Transverse colon (tissue), 4 donors: Measurements from ENCODE around the gene GRB14. TPM values are rescaled to one million over a fixed set of nuclear protein-coding genes. Genes with fewer than 3 reads are reported as not detected.

ENCODE experiments used
- DNase-seq: peaks from one replicate; pipeline ENCODE4 v3.0.0-alpha.2; 2019
- H3K27ac ChIP-seq, 4 donors: fragments of 200-600 bp; sonication (generic); 2 replicates each; pipeline ENCODE4 v1.5.1; 2016 to 2018; ENCODE audit warnings: inconsistent platforms in 4 of 4
- H3K27me3 ChIP-seq: fragments of 200-600 bp; sonication (generic); 2 replicates; pipeline ENCODE4 v1.5.1; 2017; ENCODE audit warnings: inconsistent platforms
- H3K36me3 ChIP-seq, 4 donors: fragments of 200-600 bp; sonication (generic); 2 replicates each; pipeline ENCODE4 v1.5.1; 2017 to 2019; ENCODE audit warnings: inconsistent platforms in 4 of 4
- H3K4me1 ChIP-seq, 4 donors: fragments of 200-600 bp; sonication (generic); 2 replicates each; pipeline ENCODE4 v1.5.1; 2017 to 2020; ENCODE audit warnings: inconsistent platforms in 4 of 4
- H3K4me3 ChIP-seq, 4 donors: fragments of 200-600 bp; sonication (generic); 1 replicate in 1 of 4; 2 replicates in 3 of 4; pipeline versions ENCODE4 v1.5.1 to v1.6.1; 2017 to 2019; ENCODE audit warnings: inconsistent platforms in 4 of 4
- H3K9me3 ChIP-seq, 2 donors: fragments of 200-600 bp; sonication (generic); 2 replicates each; pipeline ENCODE4 v1.5.1; 2017 to 2019; ENCODE audit warnings: inconsistent platforms in 2 of 2
- EP300 ChIP-seq: sonication (generic); formaldehyde crosslinking; IDR thresholded peaks from one replicate; pipeline ENCODE4 v1.6.1; 2017; ENCODE audit warnings: antibody characterized with exemption, low read depth
- POLR2A ChIP-seq: fragments of 450-650 bp; IDR thresholded peaks from one replicate; pipeline ENCODE4 v1.6.1; 2016; ENCODE audit warnings: antibody characterized with exemption, mild to moderate bottlenecking, moderate library complexity
- POLR2AphosphoS5 ChIP-seq, 3 donors: sonication (generic); formaldehyde crosslinking; IDR thresholded peaks; one replicate each; pipeline ENCODE4 v1.6.1; 2016; ENCODE audit warnings: antibody characterized with exemption in 3 of 3
- whole genome bisulfite sequencing, 2 donors: methylation state at CpG; one replicate each; pipeline ENCODE4 v1.1.5; 2018; ENCODE audit warnings: low coverage in 1 of 2; 5-methylcytosine and 5-hydroxymethylcytosine counted together
- in situ Hi-C, 4 donors: fragments of 200-750 bp; cut with MboI; loops; one replicate each; pipeline versions ENCODE4 v1.15.0 to v1.15.1; 2017; ENCODE audit warnings: low sequenced_read_pairs in 3 of 4, low pct_ligation_motif_present in 1 of 4, low pct_unique_long_range_greater_than_20kb in 1 of 4
- intact Hi-C: fragments of 100-400 bp; cut with DNase I; formaldehyde crosslinking; loops from one replicate; pipeline ENCODE4 v1.15.1; 2023; ENCODE audit warnings: low total_unique reads
- total RNA-seq, 4 donors: library from RNA; depleted of rRNA; stranded (reverse); fragments of >200 nt; gene quantifications; one replicate each; pipeline ENCODE4 v1.1.0, GENCODE V29; 2016
- TF ChIP-seq, protein P1 (sequence below), 5 experiments: fragments of 200-600 bp in 3 of 5; fragments of 450-650 bp in 2 of 5; sonication (generic) in 3 of 5; IDR thresholded peaks; 1 replicate in 2 of 5; 2 replicates in 3 of 5; pipeline ENCODE4 v1.5.1; 2016 to 2017; ENCODE audit warnings: antibody characterized with exemption in 5 of 5, inconsistent platforms in 3 of 5, mild to moderate bottlenecking in 2 of 5, moderate library complexity in 1 of 5

The GRB14 gene
- total RNA-seq, 4 donors from 2014 or later: 2.5 to 3.4 TPM; not detected in 2

DNA sequence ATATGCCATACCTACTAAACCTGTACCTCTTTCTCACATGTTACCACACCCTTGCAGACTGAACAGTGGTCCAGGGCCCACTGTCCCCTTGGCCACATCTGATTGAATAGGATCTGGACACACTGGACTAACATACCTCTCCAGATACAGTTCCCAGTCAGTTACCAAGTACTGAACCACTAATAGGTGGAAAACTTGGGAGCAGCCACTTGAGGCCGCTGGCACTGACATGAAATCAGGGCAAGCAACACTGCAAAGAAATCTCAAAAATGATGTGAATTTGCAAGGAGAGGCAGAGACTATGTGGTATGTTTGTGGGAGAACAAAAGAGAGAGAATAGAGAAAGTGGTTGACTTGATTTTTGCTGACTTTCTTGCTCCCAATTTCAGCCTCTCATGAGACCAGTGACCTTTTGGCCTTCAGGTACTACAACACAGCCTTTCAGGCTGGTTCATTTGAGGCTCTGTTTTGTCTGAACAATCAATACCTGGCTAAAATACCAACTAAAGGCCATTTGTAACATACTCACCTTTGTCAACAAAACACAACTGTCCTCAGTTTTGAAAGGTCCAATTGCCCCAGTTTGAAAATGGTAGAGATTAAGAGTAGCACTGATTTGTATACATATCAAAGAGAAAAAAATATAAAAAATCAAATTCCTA lies 7.8 kb downstream of the GRB14 start:
- Histone ChIP-seq H3K36me3 (no peaks in the 10 kb centered on the region), H3K4me1 (no peaks in the 10 kb centered on the region), H3K9me3 (no peaks in the 10 kb centered on the region), H3K4me3 (no peak overlapping the region), H3K27me3 (no peaks in the 10 kb centered on the region), H3K27ac (no peak overlapping the region)
- TF ChIP-seq EP300 (no peak), POLR2A (no peak), POLR2AphosphoS5 (IDR thresholded peaks at IDR 0.05) (no peak)
- TF ChIP-seq, protein P1, sequence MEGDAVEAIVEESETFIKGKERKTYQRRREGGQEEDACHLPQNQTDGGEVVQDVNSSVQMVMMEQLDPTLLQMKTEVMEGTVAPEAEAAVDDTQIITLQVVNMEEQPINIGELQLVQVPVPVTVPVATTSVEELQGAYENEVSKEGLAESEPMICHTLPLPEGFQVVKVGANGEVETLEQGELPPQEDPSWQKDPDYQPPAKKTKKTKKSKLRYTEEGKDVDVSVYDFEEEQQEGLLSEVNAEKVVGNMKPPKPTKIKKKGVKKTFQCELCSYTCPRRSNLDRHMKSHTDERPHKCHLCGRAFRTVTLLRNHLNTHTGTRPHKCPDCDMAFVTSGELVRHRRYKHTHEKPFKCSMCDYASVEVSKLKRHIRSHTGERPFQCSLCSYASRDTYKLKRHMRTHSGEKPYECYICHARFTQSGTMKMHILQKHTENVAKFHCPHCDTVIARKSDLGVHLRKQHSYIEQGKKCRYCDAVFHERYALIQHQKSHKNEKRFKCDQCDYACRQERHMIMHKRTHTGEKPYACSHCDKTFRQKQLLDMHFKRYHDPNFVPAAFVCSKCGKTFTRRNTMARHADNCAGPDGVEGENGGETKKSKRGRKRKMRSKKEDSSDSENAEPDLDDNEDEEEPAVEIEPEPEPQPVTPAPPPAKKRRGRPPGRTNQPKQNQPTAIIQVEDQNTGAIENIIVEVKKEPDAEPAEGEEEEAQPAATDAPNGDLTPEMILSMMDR (IDR thresholded peaks at IDR 0.05): no peak
- 96 to 100% methylated on average over 1 of the region's 1 CpG for WGBS, 2 donors
- in situ Hi-C loops (no loop called here), intact Hi-C loops (no loop called here)
- no peak for DNase-seq

DNA sequence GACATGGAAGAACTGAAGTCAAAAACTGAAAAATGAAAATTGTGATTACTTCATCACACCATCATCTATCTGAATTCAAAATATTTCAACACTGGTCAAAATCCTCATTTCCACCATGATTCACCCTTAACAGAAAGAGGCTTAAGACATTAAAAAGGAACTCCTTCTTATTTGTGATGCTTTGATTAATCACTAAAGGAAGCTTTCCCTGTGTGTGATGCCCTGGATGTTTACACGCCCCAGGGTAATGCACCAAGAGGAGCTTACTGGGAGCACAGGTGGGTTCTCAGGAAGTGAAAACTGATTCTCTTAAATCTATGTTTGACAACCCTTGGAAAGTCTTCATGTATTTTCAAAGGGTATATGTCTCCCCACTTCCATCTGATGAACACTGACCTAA lies 11.5 kb downstream of the GRB14 start:
- WGBS, 2 donors: 97% methylated on average over 1 of the region's 1 CpG; no CpG with 5 or more reads in 1 of the 2 donors
- TF ChIP-seq POLR2AphosphoS5 (IDR thresholded peaks at IDR 0.05): no peak
- TF ChIP-seq, protein P1 (IDR thresholded peaks at IDR 0.05): no peak
- TF ChIP-seq POLR2A: no peak
- TF ChIP-seq EP300: no peak
- intact Hi-C loops: no loop called here

DNA sequence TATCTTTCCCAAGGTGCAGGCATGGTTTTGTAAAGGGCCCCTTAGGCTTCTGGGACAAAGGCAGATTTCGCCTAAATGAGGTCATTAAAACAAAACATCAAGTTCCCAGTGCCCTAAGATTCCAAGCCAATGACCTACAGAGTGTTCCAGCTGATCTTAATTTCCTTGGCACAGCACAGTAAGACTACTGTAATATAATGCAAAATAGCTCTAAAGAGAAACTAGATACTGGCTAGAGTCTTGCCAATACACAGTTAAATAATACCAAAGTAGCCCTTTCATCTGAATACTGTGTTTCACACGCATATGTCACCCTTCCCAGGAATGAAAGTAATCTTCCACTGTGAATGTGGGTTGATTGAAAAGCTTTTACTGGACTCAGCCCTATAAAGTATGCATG lies 14.7 kb downstream of the GRB14 start:
- in situ Hi-C loops: no loop called here
- H3K27me3 ChIP-seq: no peaks in the 10 kb centered on the region
- H3K36me3 ChIP-seq: no peaks in the 10 kb centered on the region
- H3K4me1 ChIP-seq: no peaks in the 10 kb centered on the region
- peak overlapping the region in 3 of 4 donors; percentile 11 to 46 (median 20) for H3K27ac ChIP-seq
- TF ChIP-seq POLR2AphosphoS5 (IDR thresholded peaks at IDR 0.05) (peak in 1 of 3 donors; percentile 9), POLR2A (no peak), EP300 (no peak)
- H3K9me3 ChIP-seq: no peaks in the 10 kb centered on the region
- WGBS, 2 donors: 30 to 47% methylated on average over 2 of the region's 2 CpGs
- DNase-seq: no peak
- intact Hi-C loops: no loop called here
- H3K4me3 ChIP-seq: no peak overlapping the region

More for the DNA sequence above, 11.5 kb downstream of the GRB14 start:
- no peaks in the 10 kb centered on the region for H3K27me3 ChIP-seq
- H3K27ac ChIP-seq: no peak overlapping the region
- no peaks in the 10 kb centered on the region for H3K9me3 ChIP-seq
- DNase-seq: no peak
- no peak overlapping the region for H3K4me3 ChIP-seq
- in situ Hi-C loops: no loop called here
- H3K4me1 ChIP-seq: no peaks in the 10 kb centered on the region
- no peaks in the 10 kb centered on the region for H3K36me3 ChIP-seq

DNA sequence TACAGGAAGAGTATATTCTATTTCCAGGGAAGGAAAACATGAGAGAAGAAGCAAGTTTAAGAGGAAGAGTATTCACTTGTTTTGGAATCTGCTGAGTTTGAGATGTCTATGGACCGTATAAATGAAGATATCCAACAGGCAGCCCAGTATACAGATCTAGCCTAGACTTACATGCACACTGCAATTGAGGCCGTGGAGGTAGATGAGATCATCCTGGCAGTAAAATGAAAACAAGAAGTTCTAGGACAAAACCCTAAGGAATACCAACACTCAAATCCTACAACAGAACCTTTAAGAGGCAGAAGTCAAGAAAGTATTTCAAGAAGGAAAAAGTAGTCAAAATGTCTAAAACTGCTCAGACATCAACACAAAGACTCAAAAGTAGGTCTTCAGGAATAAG lies 16.0 kb downstream of the GRB14 start:
- 73 to 87% methylated on average over 2 of the region's 2 CpGs for WGBS, 2 donors
- Histone ChIP-seq H3K4me1 (no peaks in the 10 kb centered on the region), H3K36me3 (no peaks in the 10 kb centered on the region), H3K27me3 (no peaks in the 10 kb centered on the region), H3K27ac (no peak overlapping the region), H3K4me3 (no peak overlapping the region), H3K9me3 (no peaks in the 10 kb centered on the region)
- in situ Hi-C loops: no loop called here
- no peak for DNase-seq
- TF ChIP-seq, protein P1 (IDR thresholded peaks at IDR 0.05): no peak
- TF ChIP-seq EP300: no peak
- TF ChIP-seq POLR2A: no peak
- no peak for TF ChIP-seq POLR2AphosphoS5 (IDR thresholded peaks at IDR 0.05)
- intact Hi-C loops: no loop called here

DNA sequence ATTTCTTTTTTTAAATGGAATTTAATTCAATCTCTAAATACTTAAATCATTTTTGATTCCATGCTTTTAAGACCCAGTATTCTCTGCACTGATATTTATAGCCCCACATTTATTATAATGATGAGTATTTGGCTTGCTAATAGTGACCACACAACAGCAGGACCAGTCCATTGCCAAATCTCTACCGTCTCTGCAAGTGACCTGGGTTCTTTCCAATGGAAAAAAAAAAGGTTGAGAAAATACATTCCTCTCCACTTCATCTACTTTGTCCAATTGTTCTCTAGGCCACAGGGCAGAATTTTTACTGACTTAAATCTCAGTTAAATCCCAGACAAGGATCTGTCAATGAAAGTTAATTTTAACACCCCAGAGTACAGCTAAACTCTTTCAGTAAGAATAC lies 20.5 kb downstream of the GRB14 start:
- Histone ChIP-seq H3K36me3 (no peaks in the 10 kb centered on the region), H3K27me3 (no peaks in the 10 kb centered on the region), H3K9me3 (no peaks in the 10 kb centered on the region), H3K4me3 (no peak overlapping the region), H3K4me1 (no peaks in the 10 kb centered on the region), H3K27ac (no peak overlapping the region)
- 45 to 88% methylated on average over 1 of the region's 1 CpG for WGBS, 2 donors
- TF ChIP-seq POLR2AphosphoS5 (IDR thresholded peaks at IDR 0.05): no peak
- TF ChIP-seq, protein P1 (IDR thresholded peaks at IDR 0.05): no peak
- TF ChIP-seq EP300: no peak
- intact Hi-C loops: no loop called here
- no peak for DNase-seq
- in situ Hi-C loops: no loop called here
